ENCODE data around the gene PARD3.

GRCh38 chr10:34812771-34813170, 2.3 kb downstream of the PARD3 start:
- TF ChIP-seq CTCF (IDR thresholded peaks at IDR 0.05) (no peak), POLR2AphosphoS5 (IDR thresholded peaks at IDR 0.05) (no peak), POLR2A (IDR thresholded peaks at IDR 0.05) (no peak)
